Pancreas (tissue), 10 donors: Measurements from ENCODE around the gene PAFAH1B2. TPM values are rescaled to one million over a fixed set of nuclear protein-coding genes. Genes with fewer than 3 reads are reported as not detected.

Source experiments
- ATAC-seq, 4 donors: fragments of 200-7000 bp; cut with Tn5 transposase; one replicate each; pipeline versions ENCODE4 v1.8.0 to v1.9.1; 2020; ENCODE audit warnings: mild to moderate bottlenecking in 4 of 4, moderate library complexity in 4 of 4
- DNase-seq, 6 donors: peaks; one replicate each; pipeline ENCODE4 v3.0.0-alpha.2; 2020
- FAIRE-seq: peaks from 2 replicates; lab custom pipeline; 2012; peaks lifted over from hg19 to GRCh38; lab: Jason Lieb, UNC
- H3K27ac ChIP-seq, 4 donors: fragments of 200-600 bp; sonication (generic); 1 replicate in 3 of 4; 2 replicates in 1 of 4; pipeline versions ENCODE4 v1.5.0 to v1.8.0; 2020
- H3K27me3 ChIP-seq, 4 donors: fragments of 200-600 bp; one replicate each; pipeline ENCODE4 v1.8.0; 2021
- H3K36me3 ChIP-seq, 3 donors: fragments of 200-600 bp; sonication (generic) in 1 of 3; one replicate each; pipeline versions ENCODE4 v1.5.0 to v1.8.0; 2020 to 2021
- H3K4me1 ChIP-seq, 3 donors: fragments of 200-600 bp; one replicate each; pipeline ENCODE4 v1.8.0; 2021
- H3K4me3 ChIP-seq, 4 donors: fragments of 200-600 bp; sonication (generic) in 2 of 4; one replicate each; pipeline versions ENCODE4 v1.5.0 to v1.8.0; 2020 to 2021
- H3K9me3 ChIP-seq, 4 donors: fragments of 200-600 bp; one replicate each; pipeline ENCODE4 v1.8.0; 2021
- WGBS, 2 donors: extraction: QIAGEN DNeasy Blood & Tissue Kit; methylation state at CpG; one replicate each; pipeline ENCODE4 v1.1.7; 2013; 5-methylcytosine and 5-hydroxymethylcytosine counted together
- intact Hi-C, 3 donors: fragments of 100-400 bp; cut with DNase I; formaldehyde crosslinking; loops; one replicate each; pipeline versions ENCODE4 v1.11.1 to v1.14.2; 2022
- polyA plus RNA-seq, 2 donors: library from polyadenylated mRNA; stranded (reverse); fragments of 200-250 nt; gene quantifications; one replicate each; pipeline ENCODE4 v1.2.3, GENCODE V29; 2013
- total RNA-seq, 6 donors: library from RNA; stranded (reverse); fragmentation: NEBNext Ultra II Directional in 4 of 6; extraction: Animal tissue kit (Norgen Biotek cat#: 25700) in 4 of 6; gene quantifications; one replicate each; pipeline versions ENCODE4 v1.2.1 to v1.2.4, GENCODE V29; 2021 to 2023
- TF ChIP-seq, protein P1 (sequence below), 4 donors: fragments of 200-600 bp; sonication (generic) in 3 of 4; IDR thresholded peaks; one replicate each; pipeline versions ENCODE4 v1.5.0 to v1.8.0; 2021; ENCODE audit warnings: antibody characterized with exemption in 4 of 4
- donor health status: healthy with polysubstance abuse.
- donor health status: DM: no; HTN: no; CAD: no; lungs with moderate emphysema.
- donor health status: DM: no; HTN: no; CAD: no.
- donor health status: control.
- donor health status: control.
- donor health status: Bipolar disorder and iron deficiency.
- donor health status: DM: yes; HTN: yes; CAD: no.
- donor health status: DM: no; HTN: no; CAD: no.
- donor health status: DM: no; HTN: no; CAD: no.
- donor health status: DM: yes; HTN: yes; CAD: no.

Gene PAFAH1B2
- total and polyA plus RNA-seq, 8 donors = 14.8 to 47.7 (median 24.3) TPM

DNA sequence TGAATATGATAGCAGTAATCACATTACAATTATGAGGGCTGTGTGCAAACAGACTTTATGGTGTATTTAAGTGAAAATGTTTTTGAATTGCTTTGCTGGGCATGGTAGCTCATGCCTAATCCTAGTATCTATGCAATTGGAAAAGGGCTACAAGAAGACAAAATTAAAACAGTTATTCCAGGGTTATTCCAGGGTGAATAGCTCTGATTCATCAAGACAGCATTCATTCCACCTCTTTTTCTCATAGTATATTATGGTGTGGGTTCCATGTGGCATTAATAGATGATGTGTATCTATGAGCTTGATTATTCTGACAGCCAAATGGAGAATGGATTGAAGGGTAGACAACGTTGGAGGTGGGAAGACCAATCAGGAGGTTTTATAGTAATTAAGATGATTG, 22.4 kb downstream of the PAFAH1B2 start:
- ATAC-seq = no peak
- TF ChIP-seq, protein P1, sequence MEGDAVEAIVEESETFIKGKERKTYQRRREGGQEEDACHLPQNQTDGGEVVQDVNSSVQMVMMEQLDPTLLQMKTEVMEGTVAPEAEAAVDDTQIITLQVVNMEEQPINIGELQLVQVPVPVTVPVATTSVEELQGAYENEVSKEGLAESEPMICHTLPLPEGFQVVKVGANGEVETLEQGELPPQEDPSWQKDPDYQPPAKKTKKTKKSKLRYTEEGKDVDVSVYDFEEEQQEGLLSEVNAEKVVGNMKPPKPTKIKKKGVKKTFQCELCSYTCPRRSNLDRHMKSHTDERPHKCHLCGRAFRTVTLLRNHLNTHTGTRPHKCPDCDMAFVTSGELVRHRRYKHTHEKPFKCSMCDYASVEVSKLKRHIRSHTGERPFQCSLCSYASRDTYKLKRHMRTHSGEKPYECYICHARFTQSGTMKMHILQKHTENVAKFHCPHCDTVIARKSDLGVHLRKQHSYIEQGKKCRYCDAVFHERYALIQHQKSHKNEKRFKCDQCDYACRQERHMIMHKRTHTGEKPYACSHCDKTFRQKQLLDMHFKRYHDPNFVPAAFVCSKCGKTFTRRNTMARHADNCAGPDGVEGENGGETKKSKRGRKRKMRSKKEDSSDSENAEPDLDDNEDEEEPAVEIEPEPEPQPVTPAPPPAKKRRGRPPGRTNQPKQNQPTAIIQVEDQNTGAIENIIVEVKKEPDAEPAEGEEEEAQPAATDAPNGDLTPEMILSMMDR (IDR thresholded peaks at IDR 0.05) = no peak
- DNase-seq = no peak
- H3K27ac ChIP-seq = no peak overlapping the region
- 52 to 62% methylated on average over 1 of the region's 1 CpG for WGBS, 2 donors
- FAIRE-seq = no peak
- H3K36me3 ChIP-seq = peaks cover 5 to 72% (median 21%) of the 10 kb centered on the region in 3 donors
- H3K27me3 ChIP-seq = no peaks in the 10 kb centered on the region
- no peaks in the 10 kb centered on the region for H3K4me1 ChIP-seq
- H3K4me3 ChIP-seq = no peak overlapping the region
- no peaks in the 10 kb centered on the region for H3K9me3 ChIP-seq
- intact Hi-C loops = no loop called here

DNA sequence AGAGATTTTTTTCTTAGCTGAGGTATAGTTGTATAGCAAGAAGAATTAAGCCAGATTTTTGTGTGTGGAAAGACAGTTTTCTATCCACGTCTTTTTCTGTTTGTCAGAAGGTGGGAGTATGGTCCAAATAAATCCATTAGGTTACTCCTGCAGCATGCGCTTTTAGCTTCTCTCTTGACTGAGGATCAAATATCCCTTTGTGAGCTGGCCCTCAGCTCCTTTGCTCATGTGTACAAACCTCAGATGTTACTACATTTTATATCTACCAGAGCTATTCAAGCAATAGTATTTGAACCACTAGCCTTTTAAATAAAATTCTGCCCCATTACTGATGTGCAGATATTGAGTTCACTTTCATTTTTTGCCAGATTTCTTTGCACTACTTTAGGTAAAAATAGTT, 25.6 kb downstream of the PAFAH1B2 start:
- Histone ChIP-seq H3K4me1 (peaks cover 0 to 3% (median 0%) of the 10 kb centered on the region in 3 donors), H3K4me3 (no peak overlapping the region), H3K9me3 (no peaks in the 10 kb centered on the region), H3K27me3 (no peaks in the 10 kb centered on the region), H3K36me3 (peaks cover 5 to 39% (median 14%) of the 10 kb centered on the region in 3 donors), H3K27ac (no peak overlapping the region)
- TF ChIP-seq, protein P1 (IDR thresholded peaks at IDR 0.05) = no peak
- WGBS, 2 donors = 83 to 87% methylated on average over 2 of the region's 2 CpGs
- no peak for DNase-seq
- intact Hi-C loops = no loop called here
- no peak for ATAC-seq
- no peak for FAIRE-seq

DNA sequence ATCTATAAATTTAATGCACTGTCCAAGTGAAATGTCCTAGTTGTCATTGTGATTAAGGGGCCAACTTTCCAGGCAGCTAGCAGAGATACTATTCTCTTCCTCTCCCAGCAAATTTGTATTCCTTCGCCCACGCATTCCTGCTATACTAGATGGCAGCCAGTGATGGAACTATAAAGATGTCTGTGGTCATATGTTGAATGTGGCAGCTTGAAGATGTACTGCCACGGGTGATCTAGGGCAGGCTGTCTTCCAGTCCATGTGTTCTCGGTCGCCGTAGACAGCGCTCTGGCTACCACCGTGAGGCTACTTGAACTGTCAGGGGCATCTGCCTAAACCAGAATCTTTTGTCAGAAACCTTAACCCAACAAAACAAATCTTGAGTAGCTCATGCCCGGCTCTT, 26.1 kb downstream of the PAFAH1B2 start:
- no peak overlapping the region for H3K27ac ChIP-seq
- TF ChIP-seq, protein P1 (IDR thresholded peaks at IDR 0.05) = no peak
- H3K4me1 ChIP-seq = peaks cover 0 to 3% (median 0%) of the 10 kb centered on the region in 3 donors
- no peaks in the 10 kb centered on the region for H3K9me3 ChIP-seq
- DNase-seq = no peak
- WGBS, 2 donors = 90 to 92% methylated on average over 9 of the region's 9 CpGs
- H3K36me3 ChIP-seq = peaks cover 5 to 35% (median 14%) of the 10 kb centered on the region in 3 donors
- intact Hi-C loops = no loop called here
- FAIRE-seq = no peak
- no peak for ATAC-seq
- no peaks in the 10 kb centered on the region for H3K27me3 ChIP-seq
- H3K4me3 ChIP-seq = no peak overlapping the region

DNA sequence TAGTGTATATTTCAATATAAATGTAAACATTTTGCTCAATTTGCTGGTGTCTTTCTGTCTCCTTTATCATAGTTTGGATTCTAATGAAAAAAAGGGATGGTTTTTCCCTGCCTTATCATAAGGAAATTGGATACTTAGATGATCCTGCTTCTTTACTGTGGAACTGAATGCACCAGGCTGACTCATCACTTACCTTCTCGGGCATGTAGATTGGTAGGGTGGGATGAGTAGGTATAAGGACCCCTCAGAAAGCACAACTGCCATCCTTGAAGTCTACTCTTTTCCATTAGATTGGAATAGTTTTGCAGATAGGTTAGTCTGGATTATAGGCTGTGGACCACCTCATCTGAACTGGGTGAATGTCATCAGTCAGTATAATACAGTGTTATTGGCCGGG, 26.9 kb downstream of the PAFAH1B2 start:
- H3K4me1 ChIP-seq = peaks cover 0 to 3% (median 0%) of the 10 kb centered on the region in 3 donors
- TF ChIP-seq, protein P1 (IDR thresholded peaks at IDR 0.05) = no peak
- no peak for ATAC-seq
- 93 to 98% methylated on average over 2 of the region's 2 CpGs for WGBS, 2 donors
- H3K27ac ChIP-seq = no peak overlapping the region
- H3K36me3 ChIP-seq = peaks cover 5 to 28% (median 14%) of the 10 kb centered on the region in 3 donors
- H3K4me3 ChIP-seq = no peak overlapping the region
- FAIRE-seq = no peak
- no peaks in the 10 kb centered on the region for H3K9me3 ChIP-seq
- intact Hi-C loops = no loop called here
- no peaks in the 10 kb centered on the region for H3K27me3 ChIP-seq
- no peak for DNase-seq

DNA sequence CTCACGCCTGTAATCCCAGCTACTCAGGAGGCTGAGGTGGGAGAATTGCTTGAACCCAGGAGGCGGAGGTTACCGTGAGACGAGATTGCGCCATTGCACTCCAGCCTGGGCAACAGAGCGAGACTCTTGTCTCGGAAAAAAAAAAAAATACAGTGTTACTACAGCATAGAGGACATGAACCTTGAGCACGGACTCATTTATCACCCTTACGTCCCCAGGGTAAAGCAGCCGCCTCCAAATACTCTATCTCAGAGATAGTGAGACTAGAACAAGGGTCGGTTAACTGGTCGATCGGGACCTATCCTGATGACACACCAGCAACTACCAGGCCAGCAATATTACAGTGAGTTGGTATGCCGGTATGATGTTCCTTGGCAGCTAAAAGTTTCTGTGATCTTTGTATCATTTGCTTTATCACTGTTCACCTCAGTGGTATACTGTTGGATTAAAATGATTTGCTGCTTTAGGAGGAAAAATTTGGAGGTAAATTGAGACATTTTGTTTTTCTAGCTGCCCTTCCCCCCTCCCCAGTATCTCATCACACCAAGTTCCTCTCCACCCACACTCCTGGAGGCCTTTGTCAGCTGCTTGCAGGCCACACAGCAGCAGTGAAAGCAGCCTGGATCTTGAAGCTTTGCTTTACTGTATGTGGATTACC, 27.4 kb downstream of the PAFAH1B2 start:
- DNase-seq (no peak), FAIRE-seq (no peak), ATAC-seq (peak in 2 of 4 donors; percentile 26 to 63)
- Histone ChIP-seq H3K36me3 (peaks cover 5 to 23% (median 14%) of the 10 kb centered on the region in 3 donors), H3K4me3 (no peak overlapping the region), H3K27me3 (no peaks in the 10 kb centered on the region), H3K4me1 (peaks cover 0 to 3% (median 0%) of the 10 kb centered on the region in 3 donors), H3K9me3 (no peaks in the 10 kb centered on the region), H3K27ac (no peak overlapping the region)
- TF ChIP-seq, protein P1 (IDR thresholded peaks at IDR 0.05) = no peak
- intact Hi-C loops = no loop called here
- 67 to 79% methylated on average over 14 of the region's 14 CpGs for whole genome bisulfite sequencing, 2 donors
